Myocyte (in vitro differentiated cells): ENCODE data around the gene OAS3. TPM values are rescaled to one million over a fixed set of nuclear protein-coding genes. Genes with fewer than 3 reads are reported as not detected.
"Not testable (repeated sequence)": the region's sequence is repeated elsewhere in the genome, so short reads cannot be mapped to it uniquely, and the experiment has no call there.

Experiments used
- DNase-seq: peaks from one replicate; pipeline ENCODE4 v3.0.0-alpha.2; 2012; ENCODE audit warnings: low read depth
- total RNA-seq: library from RNA; depleted of rRNA; stranded (reverse); fragments of >200 nt; gene quantifications from 2 replicates; pipeline ENCODE4 v1.2.3, GENCODE V29; 2014

The OAS3 gene
- total RNA-seq, 1 donor from 2014 or later, result 7.1 TPM

GRCh38 chr12:112948806-112949205, 10.5 kb downstream of the OAS3 start:
- DNase-seq, result no peak

GRCh38 chr12:112950701-112951100, 12.4 kb downstream of the OAS3 start:
- DNase-seq, result no peak

- not testable (repeated sequence) for DNase-seq
These were observed 18.9 kb downstream of the OAS3 start for GRCh38 chr12:112957125-112957524.

- DNase-seq, result no peak
These were observed 22.8 kb downstream of the OAS3 start for GRCh38 chr12:112961074-112961473.

- no peak for DNase-seq
These were observed 23.3 kb downstream of the OAS3 start for GRCh38 chr12:112961536-112961935.

GRCh38 chr12:112962561-112962960, 24.3 kb downstream of the OAS3 start:
- DNase-seq, result no peak

- no peak for DNase-seq
These were observed 25.1 kb downstream of the OAS3 start for GRCh38 chr12:112963227-112963861.

- DNase-seq, result no peak
These were observed 25.9 kb downstream of the OAS3 start for GRCh38 chr12:112964067-112964670.

- no peak for DNase-seq
These were observed 26.6 kb downstream of the OAS3 start for GRCh38 chr12:112964915-112965314.

GRCh38 chr12:112965643-112966042, 27.4 kb downstream of the OAS3 start:
- no peak for DNase-seq

- no peak for DNase-seq
These were observed 29.0 kb downstream of the OAS3 start for GRCh38 chr12:112967306-112967705.

GRCh38 chr12:112967858-112968257, 29.6 kb downstream of the OAS3 start:
- DNase-seq, result no peak

- DNase-seq, result no peak
These were observed 31.5 kb downstream of the OAS3 start for GRCh38 chr12:112969547-112970306.

- no peak for DNase-seq
These were observed 32.1 kb downstream of the OAS3 start for GRCh38 chr12:112970391-112970790.

- peak; percentile 78 for DNase-seq
These were observed 33.0 kb downstream of the OAS3 start for GRCh38 chr12:112971248-112971647.

- no peak for DNase-seq
These were observed 34.9 kb downstream of the OAS3 start for GRCh38 chr12:112973011-112973735.

- DNase-seq, result peak; percentile 33
These were observed 35.6 kb downstream of the OAS3 start for GRCh38 chr12:112973818-112974231.

GRCh38 chr12:112974904-112975303, 36.6 kb downstream of the OAS3 start:
- no peak for DNase-seq

- DNase-seq, result no peak
These were observed 38.9 kb downstream of the OAS3 start for GRCh38 chr12:112977139-112977538.

GRCh38 chr12:112977641-112978040, 39.4 kb downstream of the OAS3 start:
- no peak for DNase-seq

GRCh38 chr12:112978163-112979040, 40.1 kb downstream of the OAS3 start, which contains the start of gene OAS2:
OAS2 (plus strand) TSS chr12:112978519; CDS start chr12:112978609, 90 bp downstream.
- DNase-seq, result peak; percentile 79
